ENCODE measurements around the gene MAN2B2.
A peak's percentile ranks its signal among the peaks of the same experiment; 100 is the strongest.

The MAN2B2 gene

DNA sequence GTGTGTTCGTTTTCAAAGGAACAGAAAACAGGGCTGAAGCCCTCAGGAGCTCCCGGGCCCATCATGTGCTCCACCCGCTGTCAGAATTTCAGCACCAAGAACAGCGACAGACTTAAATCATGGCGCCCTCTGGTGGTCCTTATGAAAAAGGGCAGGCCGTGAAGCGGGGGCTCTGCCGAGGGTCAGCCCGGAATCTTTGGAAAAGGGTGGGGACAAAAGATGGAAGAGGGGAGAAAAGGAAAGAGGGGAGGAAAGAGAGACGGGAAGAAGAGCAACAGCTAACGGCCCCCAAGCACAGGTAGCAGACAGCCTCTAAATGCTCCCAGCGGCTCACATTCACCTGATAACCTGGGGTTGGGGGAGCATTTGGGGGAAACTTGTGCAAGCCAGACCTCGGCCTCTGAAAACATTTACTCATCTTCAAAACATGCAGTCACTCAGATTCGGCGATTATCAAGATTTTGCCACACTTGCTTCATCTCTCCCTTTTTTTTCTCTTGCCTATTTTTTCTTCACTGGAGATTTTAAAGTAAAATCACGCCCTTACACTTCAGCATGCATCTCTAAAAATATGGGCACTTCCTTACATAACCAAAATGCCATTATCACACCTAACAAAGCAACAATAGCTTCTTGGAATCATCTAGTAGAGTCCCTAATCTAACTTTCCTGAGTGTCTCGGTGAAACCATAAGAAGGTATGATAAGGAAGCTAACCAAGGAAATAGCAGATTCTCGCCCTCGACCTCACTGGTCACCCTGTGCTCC is 28.1 kb upstream of the MAN2B2 start:
- DNase-seq (ENCODE audit: low read depth), result peak; percentile 34

DNA sequence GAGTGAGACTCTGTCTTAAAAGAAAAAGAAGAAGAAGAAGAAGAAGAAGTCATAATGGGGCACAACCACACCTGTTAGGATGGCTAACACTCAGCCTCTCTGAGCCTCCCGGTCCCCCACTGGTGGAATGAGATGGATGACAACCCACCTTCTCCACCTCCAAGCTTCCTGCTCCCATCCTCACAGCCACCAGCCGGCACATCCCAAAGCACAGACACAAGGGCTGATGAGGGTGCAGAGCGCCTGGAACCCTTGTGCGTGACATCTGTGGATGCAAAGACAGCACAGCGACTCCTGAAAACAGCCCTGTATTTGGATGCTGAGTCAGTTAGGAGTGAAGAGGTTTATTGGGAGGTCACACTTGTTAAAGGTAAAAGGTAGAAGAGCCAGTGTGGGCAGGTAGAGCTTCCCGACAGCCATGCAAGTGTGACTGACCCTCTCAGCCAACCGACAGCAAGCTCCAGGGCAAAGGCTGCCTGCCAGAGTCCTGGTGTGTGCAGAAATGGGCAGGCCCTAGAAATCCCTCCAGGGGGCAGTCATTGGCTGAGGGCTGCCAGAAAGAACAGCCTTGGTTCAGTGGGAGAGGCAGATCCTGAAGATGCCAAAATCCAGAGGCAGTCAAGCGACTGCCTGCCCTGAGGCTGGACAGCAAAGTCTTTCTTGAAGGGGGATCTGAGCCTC is 26.6 kb upstream of the MAN2B2 start:
- DNase-seq (ENCODE audit: low read depth), result no peak

DNA sequence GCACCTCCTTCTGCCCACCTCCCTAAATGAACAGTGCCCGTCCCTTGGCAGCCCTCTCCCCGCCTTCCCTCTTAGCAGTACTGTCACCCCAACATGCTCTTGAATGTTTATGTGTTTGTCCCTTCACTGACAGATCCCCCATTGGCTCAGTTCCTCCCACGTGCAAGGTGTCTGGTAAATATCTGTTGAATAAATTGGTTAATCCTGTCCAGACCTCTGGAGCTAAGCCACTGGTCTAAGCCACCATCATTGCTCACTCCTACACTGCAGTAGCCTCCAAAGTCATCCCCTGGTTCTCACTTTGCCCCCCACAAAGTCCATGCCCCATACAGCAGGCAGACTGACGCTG is 26.1 kb upstream of the MAN2B2 start:
- no peak for DNase-seq (ENCODE audit: low read depth)

DNA sequence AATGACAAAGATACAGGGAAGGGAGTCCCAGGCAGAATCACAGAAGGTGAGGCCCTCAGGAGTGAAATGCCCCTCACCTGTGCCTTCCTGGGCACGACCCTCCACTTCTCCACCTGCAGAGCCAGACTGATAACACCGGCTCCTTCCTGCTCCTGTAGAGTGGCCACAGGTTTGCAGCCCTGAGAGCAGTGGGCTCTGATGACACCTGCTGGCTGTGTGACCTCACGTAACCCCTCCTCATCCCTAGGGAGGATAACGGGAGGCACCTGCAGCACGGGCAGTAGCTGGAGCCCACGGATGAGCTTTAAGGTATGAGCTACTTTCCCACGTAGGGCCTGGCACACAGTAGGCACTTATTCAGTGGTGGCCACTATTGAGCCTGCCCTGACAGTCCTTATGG is 25.5 kb upstream of the MAN2B2 start:
- DNase-seq (ENCODE audit: low read depth), result no peak

DNA sequence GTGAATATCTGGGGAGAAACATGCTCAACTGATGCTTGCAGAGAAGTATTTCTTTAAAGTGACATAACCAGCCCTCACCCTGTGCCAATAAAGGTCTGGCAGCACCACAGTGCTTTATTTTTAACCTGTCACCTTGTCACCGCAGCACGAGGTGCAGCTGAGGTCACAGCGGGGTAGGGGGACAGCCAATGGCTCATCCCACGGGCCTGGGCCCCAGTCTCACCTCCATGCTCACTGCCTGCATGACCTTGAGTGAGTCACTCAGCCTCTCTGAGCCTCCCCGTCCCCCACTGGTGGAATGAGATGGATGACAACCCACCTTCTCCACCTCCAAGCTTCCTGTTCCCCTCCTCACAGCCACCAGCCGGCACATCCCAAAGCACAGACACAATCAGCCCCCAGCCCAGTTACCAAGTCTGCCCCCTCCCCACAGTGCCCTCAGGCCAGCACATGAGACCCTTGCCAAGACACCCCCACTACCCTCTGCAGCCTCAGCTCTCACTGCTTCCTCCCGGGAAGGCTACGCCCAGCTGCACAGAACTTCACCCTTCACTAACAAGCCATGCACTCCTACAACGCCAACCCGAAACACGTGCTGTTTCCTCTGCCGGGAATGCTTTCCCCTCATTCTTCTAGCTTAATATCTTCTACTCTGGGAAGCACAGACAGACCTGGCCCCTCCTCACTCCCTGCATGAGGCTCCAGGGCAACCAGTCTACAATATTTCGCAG is 24.9 kb upstream of the MAN2B2 start:
- DNase-seq (ENCODE audit: low read depth), result no peak

DNA sequence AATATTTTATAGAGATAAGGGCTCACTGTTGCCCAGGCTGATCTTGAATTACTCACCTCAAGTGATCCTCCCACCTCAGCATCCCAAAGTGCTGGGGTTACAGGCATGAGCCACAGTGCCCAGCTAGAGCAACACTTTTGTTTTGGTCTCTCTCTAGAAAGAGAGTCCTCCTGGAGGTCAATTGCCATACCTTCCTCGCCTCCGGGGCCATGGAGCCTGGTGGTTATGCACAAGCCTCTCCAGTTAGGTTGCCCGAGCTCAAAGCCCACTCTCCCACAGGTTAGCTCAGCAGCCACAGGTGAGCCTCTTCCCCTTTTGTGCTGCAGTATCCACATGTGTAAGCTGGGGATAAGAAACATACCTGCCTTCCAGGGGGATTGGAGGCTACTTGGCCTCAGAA is 24.2 kb upstream of the MAN2B2 start:
- DNase-seq (ENCODE audit: low read depth), result no peak

DNA sequence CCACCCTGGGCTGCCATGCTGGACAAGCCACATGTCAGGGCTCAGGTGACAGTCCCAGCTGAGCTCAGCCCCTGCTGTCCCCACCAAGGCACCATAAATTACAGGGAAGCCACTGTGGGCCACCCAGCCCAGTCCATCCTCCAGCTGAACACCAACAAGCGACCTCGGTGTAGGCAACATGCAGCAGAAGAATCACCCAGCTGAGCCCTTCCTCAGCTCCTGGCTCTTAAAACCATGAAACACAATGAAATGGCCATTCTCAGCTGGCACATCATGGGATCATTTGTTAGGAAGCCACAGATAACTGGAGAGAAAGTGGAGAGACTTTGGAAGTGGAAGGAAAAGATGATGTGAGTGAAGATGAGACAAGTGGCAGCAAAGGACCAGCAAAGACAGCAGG is 23.3 kb upstream of the MAN2B2 start:
- no peak for DNase-seq (ENCODE audit: low read depth)

DNA sequence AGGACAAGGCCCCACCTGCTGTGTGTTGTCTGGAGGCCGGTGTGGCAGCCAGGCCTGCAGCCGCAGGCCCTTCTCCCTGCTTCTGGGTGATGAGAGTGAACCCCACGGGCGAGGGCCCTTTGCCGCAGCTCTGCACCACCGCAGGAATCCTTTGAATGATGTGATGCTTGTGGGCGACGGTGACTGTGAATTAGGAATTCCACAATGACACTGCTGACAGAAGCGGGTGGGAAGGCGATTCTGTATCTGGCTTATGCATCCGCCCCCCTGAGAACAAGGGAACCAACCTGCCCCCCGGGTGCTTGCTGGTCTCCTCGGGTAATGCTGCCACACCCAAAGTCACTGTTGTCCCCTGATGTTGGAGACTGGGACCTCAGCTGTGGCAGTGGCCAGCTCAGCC is 19.5 kb upstream of the MAN2B2 start:
- DNase-seq (ENCODE audit: low read depth), result no peak

DNA sequence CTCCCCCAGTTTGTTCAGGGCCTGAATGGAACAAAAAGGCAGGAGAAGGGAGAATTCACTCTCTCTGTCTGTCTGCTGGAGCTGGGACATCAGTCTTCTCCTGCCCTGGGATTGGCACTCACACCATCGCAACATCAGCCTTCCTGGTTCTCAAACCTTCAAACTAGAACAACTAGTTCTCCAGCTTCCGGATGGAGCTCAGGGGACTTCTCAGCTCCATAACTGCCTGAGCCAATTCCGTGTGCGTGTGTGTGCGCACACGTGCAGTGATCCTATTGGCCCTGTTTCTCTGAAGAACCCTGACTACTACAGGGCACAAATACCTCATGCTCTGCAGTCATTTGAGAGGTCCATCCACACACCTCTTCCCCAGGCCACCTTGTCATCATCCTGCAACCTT is 18.7 kb upstream of the MAN2B2 start:
- DNase-seq (ENCODE audit: low read depth), result no peak

DNA sequence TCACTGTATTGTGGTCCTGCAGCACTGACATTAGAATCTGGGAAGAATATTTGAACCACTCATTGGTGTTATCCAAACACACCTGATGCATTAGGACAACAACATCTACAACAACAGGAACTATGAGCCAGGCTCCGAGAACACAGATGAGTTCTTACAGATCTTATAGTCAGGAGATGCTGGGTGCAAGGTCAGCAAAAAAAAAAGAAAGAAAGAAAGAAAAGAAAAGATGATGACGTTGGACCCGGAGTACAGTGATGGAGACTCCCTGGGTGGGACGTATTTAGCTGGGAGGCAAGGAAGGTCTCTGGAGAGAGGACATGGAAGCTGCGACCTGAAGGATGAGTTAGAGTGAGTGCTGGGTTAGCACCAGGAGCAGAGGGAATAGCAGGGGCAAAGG is 17.8 kb upstream of the MAN2B2 start:
- DNase-seq (ENCODE audit: low read depth), result no peak

DNA sequence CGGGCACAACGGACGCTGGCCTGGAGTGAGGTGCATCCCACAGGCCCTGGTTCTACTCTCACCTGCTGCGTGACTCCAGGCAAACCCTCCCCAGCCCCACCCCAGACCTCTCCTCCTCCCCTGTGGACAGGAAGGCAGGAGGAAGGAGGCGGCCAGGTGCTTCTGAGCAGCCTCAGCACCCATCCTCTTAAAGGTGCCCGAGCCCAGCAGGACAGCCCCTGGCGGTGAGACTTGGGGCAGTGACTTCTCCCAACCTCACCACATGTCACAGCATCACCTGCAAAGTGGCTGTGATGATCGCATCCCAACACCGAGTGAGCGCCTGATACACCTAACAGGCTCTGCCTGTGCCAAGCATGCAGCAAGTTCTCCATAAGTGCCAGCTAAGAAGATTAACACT is 17.1 kb upstream of the MAN2B2 start:
- no peak for DNase-seq (ENCODE audit: low read depth)

DNA sequence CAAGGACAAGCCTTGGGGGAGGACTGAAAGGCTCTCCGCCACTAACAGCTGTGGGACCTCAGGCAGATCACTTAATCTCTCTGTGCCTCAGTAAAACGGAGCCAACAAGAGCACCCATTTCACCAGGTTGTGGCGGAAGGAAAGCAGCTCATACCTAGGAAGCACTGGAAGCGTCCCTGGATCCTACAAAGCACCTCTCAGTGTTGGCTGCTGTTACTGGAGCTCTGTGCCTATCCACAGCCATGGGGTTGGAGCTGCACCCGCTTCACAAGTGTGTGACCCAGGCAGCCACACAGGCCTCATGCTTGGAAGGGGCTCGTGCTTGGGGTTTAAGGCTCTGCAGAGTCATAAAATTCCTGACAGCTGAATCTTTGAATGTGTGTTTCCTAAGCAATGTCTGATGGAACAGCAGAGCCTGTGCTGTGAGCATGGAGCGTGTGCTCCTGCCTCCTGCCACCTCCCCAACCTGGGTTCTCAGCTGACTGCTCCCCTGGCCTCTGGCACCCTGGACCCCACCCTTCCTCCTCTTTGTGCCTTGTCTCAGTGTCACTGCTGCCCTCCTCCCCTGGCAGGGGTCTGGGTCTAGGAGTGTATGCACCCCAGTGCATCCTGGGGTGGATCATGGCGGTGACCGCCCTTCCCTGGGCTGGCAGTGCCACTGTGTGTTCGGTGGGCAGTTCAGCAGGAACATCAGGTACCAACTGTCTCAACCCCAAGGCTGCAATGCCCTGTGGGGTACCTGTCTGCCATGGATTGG is 14.4 kb upstream of the MAN2B2 start:
- no peak for DNase-seq (ENCODE audit: low read depth)

DNA sequence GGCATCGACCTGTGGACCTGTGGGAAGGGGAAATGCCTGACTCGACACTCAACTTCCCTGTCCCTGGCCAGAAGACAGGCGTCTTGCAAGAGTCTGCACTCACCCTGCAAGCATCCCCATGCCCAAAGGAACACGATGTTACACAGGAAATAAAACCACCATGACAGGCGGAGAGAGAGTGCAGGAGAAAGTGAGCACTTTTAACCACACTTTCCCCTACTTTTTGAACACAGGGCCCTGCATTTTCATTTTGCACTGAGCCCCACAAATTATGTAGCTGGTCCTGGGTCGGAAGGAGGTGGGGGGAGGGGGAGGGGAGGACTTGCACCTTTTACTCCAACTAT is 13.8 kb upstream of the MAN2B2 start:
- DNase-seq (ENCODE audit: low read depth), result no peak

DNA sequence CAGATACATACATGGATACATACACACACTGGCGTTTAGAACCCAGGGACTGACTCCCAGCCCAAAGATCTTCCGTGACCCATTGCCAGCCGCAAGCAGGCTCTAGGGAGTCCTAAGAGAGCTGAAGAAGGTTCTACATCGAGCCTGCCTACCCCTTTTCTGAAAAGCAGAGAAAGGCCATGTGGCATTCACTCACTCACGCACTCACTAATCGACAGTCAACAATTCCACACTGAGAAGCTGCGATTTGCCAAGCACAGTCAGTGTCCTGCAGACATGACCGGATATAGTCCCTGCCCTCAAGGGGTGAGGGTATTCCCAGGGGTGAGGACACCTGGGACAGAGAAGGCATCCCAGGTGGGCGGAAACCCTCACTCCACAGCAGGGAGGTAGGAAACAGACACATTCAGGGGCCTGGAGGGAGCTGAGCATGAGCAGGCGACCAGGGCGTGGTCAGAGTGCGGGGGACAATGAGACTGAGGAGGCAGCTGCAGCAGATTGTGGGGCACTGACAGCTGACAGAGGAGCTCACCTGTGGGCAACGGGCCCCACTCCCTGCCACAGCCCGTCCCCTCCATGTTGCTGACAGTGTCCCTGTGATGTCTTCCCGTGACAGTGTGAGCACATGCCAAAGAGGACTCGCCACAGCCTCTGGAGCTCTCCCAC is 13.2 kb upstream of the MAN2B2 start:
- DNase-seq (ENCODE audit: low read depth), result no peak

DNA sequence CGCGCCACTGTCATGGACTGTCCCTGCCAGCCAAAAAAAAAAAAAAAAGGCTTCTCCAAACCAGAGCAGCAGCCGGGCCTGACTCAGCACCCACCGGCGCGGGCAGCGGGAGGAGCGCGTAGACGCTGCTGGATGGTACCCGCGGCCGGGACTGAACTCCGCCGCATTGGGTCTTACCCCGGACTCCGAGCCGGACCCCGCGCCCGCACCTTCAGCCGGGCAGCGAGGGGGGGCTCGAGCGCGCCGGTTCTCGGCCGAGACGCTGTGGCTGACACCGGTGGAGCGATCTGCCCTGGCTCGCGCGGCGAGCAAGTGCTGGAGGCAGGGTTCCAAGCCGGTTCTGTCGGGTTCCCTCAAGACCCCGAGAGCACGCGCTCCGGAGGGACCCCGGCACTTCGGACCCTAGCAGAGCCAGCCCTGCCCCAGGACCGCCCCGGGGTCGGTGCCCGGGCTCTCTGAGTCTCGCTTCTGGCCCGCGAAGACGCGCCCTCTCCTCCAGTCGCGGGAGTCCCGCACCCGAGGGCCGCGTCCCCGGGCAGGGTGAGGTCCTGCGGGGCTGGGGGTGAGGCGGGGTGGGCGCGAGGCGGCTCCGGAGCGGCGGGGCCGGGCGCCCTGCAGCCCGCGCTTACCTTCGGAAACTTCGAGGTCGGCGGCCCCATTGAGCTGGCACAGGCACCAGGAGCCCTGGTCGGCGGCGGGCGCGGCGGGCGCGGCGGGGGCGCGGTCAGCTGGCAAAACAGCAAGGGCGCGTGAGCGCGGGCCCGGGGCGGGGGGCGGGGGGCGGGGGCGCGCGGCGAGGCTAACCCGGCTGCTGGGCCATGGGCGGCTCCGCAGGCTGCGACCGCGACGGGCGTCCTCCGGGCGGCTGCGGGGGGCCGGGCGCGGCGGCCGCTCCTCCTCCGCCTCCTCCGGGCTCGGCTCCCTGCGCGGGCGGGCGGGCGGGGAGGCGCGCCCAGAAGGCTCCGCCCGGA is 11.8 kb upstream of the MAN2B2 start:
- no peak for DNase-seq (ENCODE audit: low read depth)

DNA sequence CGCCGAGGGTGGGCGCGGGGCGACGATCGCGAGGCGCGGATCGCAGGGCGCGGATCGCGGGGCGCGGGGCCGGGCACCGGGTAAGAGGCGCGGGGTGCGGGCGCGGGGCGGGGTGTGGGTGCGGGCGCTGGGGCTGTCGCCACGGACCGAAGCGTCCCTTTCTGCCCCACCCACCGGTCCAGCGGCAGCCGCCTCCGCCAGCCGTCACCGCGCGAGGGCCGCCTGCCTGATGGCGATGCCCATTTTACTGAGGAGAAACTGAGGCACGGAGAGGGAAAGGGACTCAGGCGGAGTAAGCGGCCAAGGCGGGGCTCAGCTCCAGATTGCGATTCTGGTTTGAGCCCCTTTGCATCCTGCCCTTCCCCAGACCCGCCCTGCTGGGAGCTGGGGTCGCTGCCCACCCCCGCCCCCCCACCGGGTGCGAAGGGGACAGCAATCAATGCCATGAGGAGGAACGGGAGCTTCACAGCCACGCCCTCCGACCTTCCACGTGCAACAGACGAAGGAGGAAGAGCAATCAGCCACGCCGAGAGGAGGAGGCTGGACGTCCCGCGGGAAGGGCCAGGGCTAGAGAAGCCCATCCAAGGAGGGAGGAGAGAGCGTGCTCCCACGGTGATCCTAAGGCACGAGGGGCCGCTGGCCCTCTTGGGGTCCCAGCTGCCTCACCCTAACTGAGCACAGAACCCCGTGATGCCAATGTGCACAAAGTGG is 10.9 kb upstream of the MAN2B2 start:
- no peak for DNase-seq (ENCODE audit: low read depth)

DNA sequence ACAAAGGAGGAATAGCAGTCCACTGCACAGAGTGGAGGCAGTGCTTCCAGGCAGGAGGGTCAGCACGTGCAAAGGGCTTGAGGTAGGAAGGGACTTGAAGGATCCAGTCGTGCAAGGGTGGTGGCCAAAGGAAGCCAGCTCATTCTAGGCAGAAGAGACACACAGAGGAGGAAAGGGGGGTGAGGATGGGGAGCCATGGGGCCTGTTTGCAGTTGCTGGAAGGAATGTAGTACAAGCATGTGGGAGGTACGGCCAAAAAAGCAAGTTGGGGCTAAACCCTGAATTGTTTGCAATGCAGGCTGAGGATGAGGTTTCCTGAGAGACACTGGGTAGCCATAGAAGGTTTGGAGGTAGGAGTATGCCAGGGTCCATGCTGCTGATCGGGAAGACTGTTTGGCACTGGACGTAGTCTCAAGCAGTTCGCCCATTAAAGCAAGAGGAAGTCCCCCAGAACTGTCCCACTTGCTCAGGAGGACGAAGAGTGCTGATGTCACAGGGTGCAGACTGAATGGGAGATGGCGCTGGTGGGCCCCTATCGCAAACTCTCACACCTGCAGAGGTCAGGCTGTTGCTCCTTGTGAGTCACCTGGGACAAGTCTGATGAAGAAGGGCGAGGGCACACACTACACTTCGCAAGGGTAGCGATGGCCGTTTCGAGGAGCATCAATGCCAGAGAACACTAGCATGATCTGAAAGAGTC is 9.1 kb upstream of the MAN2B2 start:
- DNase-seq (ENCODE audit: low read depth), result no peak

DNA sequence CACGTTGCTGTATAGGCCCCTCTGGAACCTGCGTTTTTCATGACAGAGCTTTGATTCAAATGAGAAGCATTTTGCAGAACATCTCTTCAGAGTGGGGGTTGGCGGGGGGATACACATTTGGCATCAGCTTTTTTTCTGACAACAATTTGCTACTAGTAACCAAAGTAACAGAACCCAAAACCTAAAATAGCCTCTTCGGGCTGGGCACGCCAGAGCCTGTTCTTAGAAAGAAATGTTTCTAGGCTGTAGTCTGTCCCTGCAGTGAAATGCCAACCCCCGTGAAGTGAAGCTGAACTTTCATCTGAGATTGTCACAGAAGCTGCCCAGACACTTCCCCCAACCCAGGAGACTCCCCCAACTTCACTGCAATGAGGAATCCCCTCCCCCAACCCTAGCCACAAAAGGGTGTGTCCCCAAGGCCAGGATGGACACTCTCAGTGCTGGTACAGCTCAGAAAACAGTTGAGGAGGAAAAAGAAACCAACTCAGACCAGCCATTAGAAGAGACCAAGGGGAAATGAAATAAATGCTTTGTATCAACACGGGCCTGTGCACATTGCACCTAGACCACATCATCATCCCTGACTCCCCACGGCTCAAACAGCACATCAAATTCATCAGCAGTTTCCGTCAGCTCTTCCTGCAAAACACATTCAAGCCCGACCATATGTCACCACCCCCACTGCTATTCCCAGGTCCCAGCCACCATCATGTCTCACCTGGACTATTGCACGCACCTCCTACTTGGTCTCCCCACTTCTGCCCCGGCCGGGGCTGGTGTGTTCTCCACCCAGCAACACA is 8.4 kb upstream of the MAN2B2 start:
- no peak for DNase-seq (ENCODE audit: low read depth)

DNA sequence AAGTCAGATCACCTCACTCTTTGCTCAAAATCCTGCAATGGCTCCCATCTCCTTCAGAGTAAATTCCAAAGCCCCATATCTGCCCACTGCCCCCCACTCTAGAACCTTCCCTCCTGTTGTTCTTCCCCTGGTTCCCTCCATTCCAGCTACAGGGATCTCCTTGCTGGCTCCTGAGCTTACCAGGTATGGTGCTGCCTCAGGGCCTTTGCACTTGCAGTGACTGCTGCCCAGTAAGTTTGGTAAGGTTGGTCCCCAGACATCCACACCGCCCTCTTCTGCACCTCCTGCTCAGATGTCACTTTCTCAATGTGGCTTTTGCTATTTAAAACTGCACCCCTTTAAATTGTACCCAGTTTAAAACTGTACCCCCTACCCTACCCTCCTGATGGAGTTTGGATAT is 7.8 kb upstream of the MAN2B2 start:
- no peak for DNase-seq (ENCODE audit: low read depth)
